Pancreas (tissue), 10 donors: ENCODE measurements around the gene NDST1. TPM values are rescaled to one million over a fixed set of nuclear protein-coding genes. Genes with fewer than 3 reads are reported as not detected.
A peak's percentile ranks its signal among the peaks of the same experiment; 100 is the strongest.
"Not testable (repeated sequence)": the region's sequence is repeated elsewhere in the genome, so short reads cannot be mapped to it uniquely, and the experiment has no call there.

Experiments used
- ATAC-seq, 4 donors: fragments of 200-7000 bp; cut with Tn5 transposase; one replicate each; pipeline versions ENCODE4 v1.8.0 to v1.9.1; 2020; ENCODE audit warnings: mild to moderate bottlenecking in 4 of 4, moderate library complexity in 4 of 4
- DNase-seq, 6 donors: peaks; one replicate each; pipeline ENCODE4 v3.0.0-alpha.2; 2020
- FAIRE-seq: peaks from 2 replicates; lab custom pipeline; 2012; peaks lifted over from hg19 to GRCh38; lab: Jason Lieb, UNC
- H3K27ac ChIP-seq, 4 donors: fragments of 200-600 bp; sonication (generic); 1 replicate in 3 of 4; 2 replicates in 1 of 4; pipeline versions ENCODE4 v1.5.0 to v1.8.0; 2020
- H3K27me3 ChIP-seq, 4 donors: fragments of 200-600 bp; one replicate each; pipeline ENCODE4 v1.8.0; 2021
- H3K36me3 ChIP-seq, 3 donors: fragments of 200-600 bp; sonication (generic) in 1 of 3; one replicate each; pipeline versions ENCODE4 v1.5.0 to v1.8.0; 2020 to 2021
- H3K4me1 ChIP-seq, 3 donors: fragments of 200-600 bp; one replicate each; pipeline ENCODE4 v1.8.0; 2021
- H3K4me3 ChIP-seq, 4 donors: fragments of 200-600 bp; sonication (generic) in 2 of 4; one replicate each; pipeline versions ENCODE4 v1.5.0 to v1.8.0; 2020 to 2021
- H3K9me3 ChIP-seq, 4 donors: fragments of 200-600 bp; one replicate each; pipeline ENCODE4 v1.8.0; 2021
- CTCF ChIP-seq, 4 donors: fragments of 200-600 bp; sonication (generic) in 3 of 4; IDR thresholded peaks; one replicate each; pipeline versions ENCODE4 v1.5.0 to v1.8.0; 2021; ENCODE audit warnings: antibody characterized with exemption in 4 of 4
- WGBS, 2 donors: extraction: QIAGEN DNeasy Blood & Tissue Kit; methylation state at CpG; one replicate each; pipeline ENCODE4 v1.1.7; 2013; 5-methylcytosine and 5-hydroxymethylcytosine counted together
- intact Hi-C, 3 donors: fragments of 100-400 bp; cut with DNase I; formaldehyde crosslinking; loops; one replicate each; pipeline versions ENCODE4 v1.11.1 to v1.14.2; 2022
- polyA plus RNA-seq, 2 donors: library from polyadenylated mRNA; stranded (reverse); fragments of 200-250 nt; gene quantifications; one replicate each; pipeline ENCODE4 v1.2.3, GENCODE V29; 2013
- total RNA-seq, 6 donors: library from RNA; stranded (reverse); fragmentation: NEBNext Ultra II Directional in 4 of 6; extraction: Animal tissue kit (Norgen Biotek cat#: 25700) in 4 of 6; gene quantifications; one replicate each; pipeline versions ENCODE4 v1.2.1 to v1.2.4, GENCODE V29; 2021 to 2023
- donor health status: healthy with polysubstance abuse.
- donor health status: DM: no; HTN: no; CAD: no; lungs with moderate emphysema.
- donor health status: DM: no; HTN: no; CAD: no.
- donor health status: control.
- donor health status: control.
- donor health status: Bipolar disorder and iron deficiency.
- donor health status: DM: yes; HTN: yes; CAD: no.
- donor health status: DM: no; HTN: no; CAD: no.
- donor health status: DM: no; HTN: no; CAD: no.
- donor health status: DM: yes; HTN: yes; CAD: no.

Gene NDST1
- total and polyA plus RNA-seq, 8 donors = 9.9 to 57.2 (median 39.8) TPM

- no peak for DNase-seq
- no peak for TF ChIP-seq CTCF (IDR thresholded peaks at IDR 0.05)
- Histone ChIP-seq H3K4me3 (no peak overlapping the region), H3K4me1 (no peaks in the 10 kb centered on the region), H3K27me3 (no peaks in the 10 kb centered on the region), H3K9me3 (no peaks in the 10 kb centered on the region), H3K27ac (no peak overlapping the region), H3K36me3 (no peaks in the 10 kb centered on the region)
- FAIRE-seq = no peak
- intact Hi-C loops = loop anchor here in 1 of 3 donors (10.0 kb wide), 1 partner anchor 51 kb away; no protein-coding TSS in a partner anchor
- peak in 1 of 4 donors; percentile 50 for ATAC-seq
- WGBS, 2 donors = 86% methylated on average over 12 of the region's 12 CpGs
These were observed 34.1 kb upstream of the NDST1 start for GRCh38 chr5:150473673-150474358.

GRCh38 chr5:150476568-150476967 is 31.4 kb upstream of the NDST1 start:
- 90 to 91% methylated on average over 6 of the region's 6 CpGs for WGBS, 2 donors
- not testable (repeated sequence) for H3K9me3 ChIP-seq, H3K4me3 ChIP-seq, H3K27me3 ChIP-seq, H3K36me3 ChIP-seq, FAIRE-seq, H3K4me1 ChIP-seq, DNase-seq, ATAC-seq, H3K27ac ChIP-seq
- intact Hi-C loops = loop anchor here in 1 of 3 donors (10.0 kb wide), 1 partner anchor 48 kb away; no protein-coding TSS in a partner anchor

- intact Hi-C loops = loop anchor here in 1 of 3 donors (10.0 kb wide), 1 partner anchor 45 kb away; no protein-coding TSS in a partner anchor
- no peak for FAIRE-seq
- Histone ChIP-seq H3K4me1 (no peaks in the 10 kb centered on the region), H3K27me3 (no peaks in the 10 kb centered on the region), H3K27ac (no peak overlapping the region), H3K9me3 (no peaks in the 10 kb centered on the region), H3K36me3 (no peaks in the 10 kb centered on the region), H3K4me3 (no peak overlapping the region)
- 68 to 87% methylated on average over 2 of the region's 2 CpGs for WGBS, 2 donors
- DNase-seq = no peak
- no peak for ATAC-seq
- no peak for TF ChIP-seq CTCF (IDR thresholded peaks at IDR 0.05)
These were observed 28.5 kb upstream of the NDST1 start for GRCh38 chr5:150479416-150479815.

GRCh38 chr5:150481708-150481965 is 26.3 kb upstream of the NDST1 start:
- no peaks in the 10 kb centered on the region for H3K27me3 ChIP-seq
- no peaks in the 10 kb centered on the region for H3K36me3 ChIP-seq
- no peaks in the 10 kb centered on the region for H3K4me1 ChIP-seq
- no peak overlapping the region for H3K4me3 ChIP-seq
- ATAC-seq (no peak), FAIRE-seq (no peak), DNase-seq (no peak)
- intact Hi-C loops = no loop called here
- H3K27ac ChIP-seq = no peak overlapping the region
- TF ChIP-seq CTCF (IDR thresholded peaks at IDR 0.05) = no peak
- WGBS, 2 donors = 89 to 95% methylated on average over 6 of the region's 6 CpGs
- no peaks in the 10 kb centered on the region for H3K9me3 ChIP-seq

GRCh38 chr5:150481972-150482406 is 25.9 kb upstream of the NDST1 start:
- intact Hi-C loops = no loop called here
- peak in 1 of 4 donors; percentile 30 for ATAC-seq
- WGBS, 2 donors = 18 to 20% methylated on average over 6 of the region's 6 CpGs

More at GRCh38 chr5:150481972-150482406, 25.9 kb upstream of the NDST1 start:
- H3K36me3 ChIP-seq = no peaks in the 10 kb centered on the region
- no peaks in the 10 kb centered on the region for H3K9me3 ChIP-seq
- no peak overlapping the region for H3K27ac ChIP-seq
- DNase-seq = no peak
- H3K4me1 ChIP-seq = peaks cover 0 to 2% (median under 1%) of the 10 kb centered on the region in 3 donors
- FAIRE-seq = no peak
- H3K27me3 ChIP-seq = no peaks in the 10 kb centered on the region
- TF ChIP-seq CTCF (IDR thresholded peaks at IDR 0.05) = no peak
- no peak overlapping the region for H3K4me3 ChIP-seq
